Epidermal melanocyte (primary cell): ENCODE data around the gene AADACL4.
"Not testable (repeated sequence)": the region's sequence is repeated elsewhere in the genome, so short reads cannot be mapped to it uniquely, and the experiment has no call there.

Source experiments
- DNase-seq: peaks from one replicate; pipeline ENCODE4 v3.0.0; 2011; ENCODE audit warnings: low spot score; ENCODE audit not compliant: insufficient read length

Gene AADACL4

DNA sequence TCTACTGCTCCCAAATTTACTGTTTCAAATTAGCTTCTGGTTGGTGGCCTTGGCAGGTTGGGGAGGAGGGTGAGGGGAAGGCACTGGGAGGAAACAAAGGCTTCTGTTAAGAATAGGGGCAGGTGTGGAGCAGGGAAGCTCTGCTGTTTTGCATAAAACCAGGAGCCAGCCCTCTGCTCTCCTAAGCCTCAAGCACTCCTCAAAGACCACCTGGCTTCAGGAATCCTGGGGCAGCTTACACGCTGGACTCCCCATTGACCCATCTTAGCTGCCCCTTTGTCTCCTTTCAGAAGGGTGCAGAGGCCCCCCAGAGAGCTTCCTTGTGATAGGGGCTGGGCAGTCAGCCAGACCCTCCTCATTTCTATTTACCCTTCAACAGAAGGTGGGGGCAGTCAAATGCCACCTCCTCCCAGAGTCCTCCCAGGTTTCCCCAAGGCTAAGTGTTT lies 14.4 kb upstream of the AADACL4 start:
- DNase-seq: no peak

DNA sequence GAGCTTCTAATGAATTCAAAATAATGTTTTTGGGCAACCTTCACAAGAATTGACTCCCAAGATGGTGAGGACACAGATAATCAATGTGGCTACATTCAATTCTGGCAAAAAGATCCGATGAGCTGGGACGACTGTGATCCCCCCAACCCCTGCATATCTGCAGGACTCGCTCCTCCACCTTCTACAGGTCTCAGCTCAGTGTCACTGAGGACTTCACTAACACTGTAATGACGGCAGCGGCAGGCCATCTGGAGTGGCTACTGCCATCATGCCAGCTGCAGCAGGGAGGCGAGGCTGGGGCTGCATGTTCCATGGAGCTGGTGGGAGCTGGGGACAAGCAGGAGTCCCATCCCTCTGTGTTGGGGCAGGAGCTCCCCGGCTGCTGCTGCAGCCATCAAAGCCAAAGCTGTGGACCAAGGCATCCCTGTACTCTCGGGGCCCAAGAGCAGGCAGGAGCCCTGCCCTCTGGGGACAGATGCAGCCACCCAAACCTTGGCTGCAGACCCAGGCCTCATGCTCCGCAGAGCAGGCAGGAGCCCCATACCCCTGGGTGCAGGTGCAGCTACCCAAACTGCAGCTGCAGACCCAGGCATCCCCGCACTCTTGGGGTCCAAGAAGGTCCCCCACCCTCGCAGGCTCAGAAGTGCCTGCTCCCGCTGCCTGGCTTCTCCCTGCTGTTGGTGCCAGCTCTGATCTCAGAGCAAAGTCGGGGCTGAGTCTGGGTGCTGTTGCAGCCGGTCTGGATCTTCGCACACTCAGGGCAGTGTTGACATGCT lies 13.7 kb upstream of the AADACL4 start:
- no peak for DNase-seq

DNA sequence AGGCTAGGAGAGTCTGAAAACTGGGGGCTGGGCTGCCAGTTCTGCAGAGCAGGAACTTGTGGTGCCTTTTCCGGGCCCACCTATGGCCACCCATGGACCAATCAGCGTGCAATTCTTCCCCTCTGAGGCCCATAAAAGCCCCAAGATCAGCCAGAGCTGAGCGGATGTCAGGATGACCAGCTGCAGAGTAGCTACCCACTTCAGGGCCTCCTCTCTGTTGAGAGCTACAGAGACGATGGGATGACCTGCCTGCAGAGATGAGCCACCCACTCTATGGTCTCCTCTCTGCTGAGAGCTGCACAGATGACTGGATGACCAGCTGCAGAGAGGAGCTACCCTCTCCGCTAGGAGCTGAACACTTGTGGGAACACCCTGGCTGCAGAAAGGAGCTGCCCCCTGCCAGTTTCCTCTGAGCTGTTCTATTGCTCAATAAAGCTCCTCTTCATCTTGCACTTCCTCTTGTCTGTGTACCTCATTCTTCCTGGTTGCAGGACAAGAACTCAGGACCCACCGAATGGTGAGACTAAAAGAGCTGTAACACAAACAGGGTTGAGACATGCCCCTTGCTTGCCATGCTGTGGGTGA lies 12.8 kb upstream of the AADACL4 start:
- no peak for DNase-seq

DNA sequence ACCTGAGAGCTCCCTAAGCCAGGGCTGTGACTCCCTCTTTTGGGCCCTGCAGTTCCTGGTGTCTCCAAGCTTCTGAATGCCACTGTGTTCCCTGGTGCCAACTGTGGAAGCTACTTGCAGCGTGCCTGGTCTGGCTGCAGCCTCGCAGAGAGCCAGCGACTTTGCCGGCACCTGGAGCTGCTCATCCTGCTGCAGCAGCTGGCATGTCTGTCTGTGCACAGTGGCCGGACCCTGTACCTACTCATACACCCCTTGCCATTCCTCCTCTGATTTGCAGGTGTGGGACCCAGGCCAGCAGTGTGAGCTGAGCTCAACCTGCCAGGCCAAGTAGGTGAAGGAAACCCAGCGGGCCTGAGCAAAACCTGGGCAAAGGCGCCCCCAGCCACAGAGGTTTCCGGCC lies 12.3 kb upstream of the AADACL4 start:
- DNase-seq: no peak

DNA sequence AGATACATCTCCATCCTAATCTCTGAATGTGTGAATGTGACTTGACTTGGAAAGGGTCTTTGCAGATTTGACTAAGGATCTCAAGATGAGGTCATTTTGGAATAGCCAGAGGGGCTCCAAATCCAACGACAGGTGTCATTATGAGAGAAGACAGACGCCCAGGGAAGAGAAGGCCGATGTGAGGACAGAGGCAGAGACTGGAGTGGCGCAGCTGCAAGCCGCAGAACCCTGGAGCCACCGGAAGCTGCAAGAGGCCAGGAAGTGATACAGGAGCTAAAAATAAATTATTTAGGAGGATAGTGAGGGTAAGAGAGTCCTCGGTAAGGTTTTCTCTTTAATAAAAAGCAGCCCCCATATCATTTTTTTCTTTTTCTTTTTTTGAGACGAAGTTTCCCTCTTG lies 9.7 kb upstream of the AADACL4 start:
- no peak for DNase-seq

DNA sequence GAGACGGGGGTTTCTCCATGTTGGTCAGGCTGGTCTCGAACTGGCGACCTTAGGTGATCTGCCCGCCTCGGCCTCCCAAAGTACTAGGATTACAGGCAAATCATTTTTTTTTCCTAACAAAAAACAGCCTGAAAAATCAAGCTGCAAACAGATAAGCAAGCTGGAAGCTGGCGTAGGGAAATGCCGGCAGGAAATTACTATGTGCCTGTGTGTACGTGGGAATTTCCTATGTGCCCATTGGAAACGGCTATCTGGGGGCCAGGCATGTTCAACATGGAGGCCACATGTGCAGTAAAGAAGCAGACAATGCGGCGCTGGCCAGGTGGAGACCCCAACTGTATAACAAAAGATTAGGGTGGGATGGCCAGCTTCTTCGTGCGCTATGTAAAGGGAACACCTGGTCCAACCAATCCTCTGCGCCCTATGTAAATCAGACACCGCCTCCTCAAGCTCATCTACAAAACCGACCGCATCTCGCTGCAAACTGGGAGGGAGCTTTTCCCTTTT lies 9.1 kb upstream of the AADACL4 start:
- DNase-seq: no peak

DNA sequence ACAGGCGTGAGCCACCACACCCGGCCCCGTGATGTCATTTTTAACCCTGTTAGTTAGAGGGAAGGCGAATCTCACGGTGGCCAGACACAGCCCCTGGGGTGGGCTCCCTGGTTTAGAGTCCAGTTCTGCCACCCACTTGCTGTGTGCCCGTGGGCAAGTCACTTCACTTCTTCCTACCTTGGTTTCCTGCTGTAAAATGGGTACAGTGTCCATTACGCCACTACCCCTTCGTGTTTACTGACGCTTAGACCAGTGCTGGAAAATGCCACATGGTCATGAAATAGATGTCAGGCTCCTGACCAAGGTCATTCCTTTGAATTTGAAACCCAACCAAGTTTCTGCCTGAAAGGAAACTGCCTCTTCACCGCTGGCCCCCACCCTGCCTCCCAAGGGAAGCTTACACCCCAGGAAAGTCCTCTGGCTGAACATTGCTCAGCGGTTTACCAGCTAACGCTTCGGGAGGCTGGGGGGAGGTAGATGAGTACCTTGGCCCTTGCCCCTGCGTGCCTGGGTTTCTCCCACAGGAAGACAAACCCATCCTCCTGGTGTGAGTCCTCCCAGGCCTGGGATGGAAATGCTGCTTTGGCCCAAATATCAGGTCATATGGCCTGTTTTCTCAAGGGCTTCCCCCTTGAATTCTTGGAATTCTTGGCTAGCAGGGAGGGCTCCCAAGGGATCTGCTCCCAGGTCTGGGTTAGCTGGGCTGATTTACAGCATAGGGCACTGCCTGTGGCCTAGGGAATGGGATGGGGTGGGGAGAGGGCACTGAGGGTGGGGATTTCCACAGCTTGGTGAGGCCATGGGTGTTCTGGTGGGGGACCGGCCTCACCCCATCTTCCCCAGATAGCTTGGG lies 7.6 kb upstream of the AADACL4 start:
- no peak for DNase-seq

DNA sequence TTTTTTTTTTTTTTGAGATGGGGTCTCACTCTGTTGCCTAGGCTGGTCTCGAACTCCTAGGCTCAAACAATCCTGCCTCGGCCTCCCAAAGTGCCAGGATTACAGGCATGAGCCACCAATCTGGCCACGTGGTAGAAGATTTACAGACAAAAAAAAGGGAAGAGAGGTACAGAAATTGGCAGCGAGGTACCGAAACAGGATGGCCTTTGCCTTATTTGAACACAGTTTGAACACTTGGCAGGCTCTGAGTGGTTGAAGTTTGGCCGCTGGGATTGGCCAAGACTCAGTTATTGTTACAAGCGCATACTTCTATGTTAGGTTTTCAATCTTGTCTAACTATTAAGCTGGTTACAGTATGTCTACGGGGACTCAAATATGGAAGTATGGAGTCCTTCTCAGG lies 6.2 kb upstream of the AADACL4 start:
- no peak for DNase-seq

DNA sequence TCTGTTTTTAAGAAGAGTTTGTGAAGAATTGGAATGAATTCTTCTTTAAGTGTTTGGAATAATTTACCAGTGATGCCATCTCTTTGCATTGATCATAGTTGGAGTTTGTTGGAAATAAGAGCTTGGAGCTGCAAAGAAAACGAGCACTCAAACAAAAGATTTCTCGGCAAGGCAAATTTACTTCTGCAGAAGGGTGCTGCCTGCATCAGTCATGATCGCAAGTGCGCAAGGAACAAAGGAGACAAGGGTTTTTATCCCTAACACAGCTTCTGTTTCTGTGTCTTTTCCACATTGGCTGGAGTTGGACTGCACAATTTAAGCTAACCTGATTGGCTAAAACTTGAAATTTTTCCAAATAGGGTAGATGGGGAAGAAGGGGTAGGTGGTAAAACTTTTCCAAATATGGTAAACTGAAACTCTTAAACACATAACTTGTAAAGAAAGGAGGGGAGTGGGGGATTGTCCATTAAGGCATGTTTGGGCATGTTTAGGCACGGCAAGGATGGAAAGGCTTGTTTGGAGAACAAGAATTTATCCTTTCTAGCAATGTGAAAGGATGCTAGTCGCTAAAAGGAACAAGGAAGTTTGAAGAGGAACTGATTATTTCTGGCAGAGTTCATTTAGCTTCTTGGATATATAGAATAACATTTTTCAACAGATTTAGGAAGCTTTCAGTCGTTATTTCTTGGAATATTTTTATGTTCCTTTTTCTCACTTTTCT lies 3.5 kb upstream of the AADACL4 start:
- DNase-seq: no peak

DNA sequence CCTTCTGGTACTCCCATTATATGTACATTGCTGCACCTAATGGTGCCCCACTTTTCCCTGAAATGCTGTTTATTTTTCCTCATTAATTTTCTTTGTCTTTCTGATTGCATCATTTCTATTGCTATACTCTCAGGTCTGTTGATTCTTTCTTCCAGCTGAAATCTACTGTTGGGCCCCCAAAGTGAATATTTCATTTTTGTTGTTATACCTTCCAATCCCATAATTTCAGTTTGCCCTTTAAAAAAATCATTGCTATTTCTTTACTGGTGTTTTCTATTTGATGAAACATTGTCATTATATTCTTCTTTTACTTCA lies 3.0 kb upstream of the AADACL4 start:
- DNase-seq: no peak

DNA sequence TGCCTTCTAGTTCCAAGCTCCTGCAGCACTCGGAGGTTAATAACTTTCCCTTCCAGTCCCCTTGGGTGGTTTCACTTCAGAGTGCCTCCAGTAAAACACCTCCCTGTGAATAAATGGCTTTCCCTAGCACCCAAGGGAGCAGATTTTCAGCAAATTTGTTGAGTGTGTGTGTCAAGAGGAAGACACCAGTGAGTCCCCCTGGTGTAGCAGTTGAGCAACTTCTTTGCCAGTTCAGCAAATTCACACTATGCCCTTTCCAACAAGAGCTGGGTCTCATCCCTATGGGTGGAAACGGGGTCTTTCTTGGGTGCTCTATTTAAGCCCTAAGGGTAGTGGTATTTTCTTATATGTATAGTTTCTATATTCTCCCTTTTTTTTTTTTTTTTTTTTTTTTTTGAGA lies 806 bp upstream of the AADACL4 start:
- no peak for DNase-seq

DNA sequence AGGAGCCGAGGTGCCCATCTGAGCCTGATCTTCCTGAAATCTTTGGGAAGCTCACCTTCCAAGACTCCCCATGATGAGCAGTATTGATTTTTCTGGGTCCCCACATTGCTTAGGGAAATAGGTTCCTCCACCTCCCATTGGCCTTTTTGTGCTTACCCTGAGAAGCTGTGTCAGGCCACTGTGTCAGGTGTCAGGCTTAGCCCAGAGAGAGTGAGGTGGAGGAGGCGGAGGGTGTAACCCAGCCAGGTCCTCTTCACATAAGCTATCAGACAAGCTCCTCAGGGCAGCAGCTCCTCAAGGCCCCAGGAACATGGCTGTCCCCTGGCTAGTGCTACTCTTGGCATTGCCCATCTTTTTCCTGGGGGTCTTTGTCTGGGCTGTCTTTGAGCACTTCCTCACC lies 352 bp downstream of the AADACL4 start:
- no peak for DNase-seq

DNA sequence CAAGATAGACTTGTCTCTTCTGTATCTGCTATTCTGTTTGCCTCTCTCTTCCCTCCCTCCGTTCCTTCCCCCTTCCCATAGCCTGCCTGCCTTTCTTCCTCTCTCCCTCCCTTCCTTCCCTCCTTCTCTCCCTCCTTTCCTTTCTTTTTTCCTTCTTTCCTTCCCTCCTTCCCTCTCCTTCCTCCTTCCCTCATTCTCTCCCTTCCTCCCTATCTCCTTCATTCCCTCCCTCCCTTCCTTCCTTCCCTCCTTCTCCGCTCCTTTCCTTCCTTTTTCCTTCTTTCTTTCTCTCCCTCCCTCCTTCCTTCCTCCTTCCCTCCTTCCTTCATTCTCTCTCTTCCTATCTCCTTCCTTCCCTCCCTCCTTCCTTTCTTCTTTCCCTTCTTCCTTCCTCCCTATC lies 944 bp downstream of the AADACL4 start:
- no peak for DNase-seq

DNA sequence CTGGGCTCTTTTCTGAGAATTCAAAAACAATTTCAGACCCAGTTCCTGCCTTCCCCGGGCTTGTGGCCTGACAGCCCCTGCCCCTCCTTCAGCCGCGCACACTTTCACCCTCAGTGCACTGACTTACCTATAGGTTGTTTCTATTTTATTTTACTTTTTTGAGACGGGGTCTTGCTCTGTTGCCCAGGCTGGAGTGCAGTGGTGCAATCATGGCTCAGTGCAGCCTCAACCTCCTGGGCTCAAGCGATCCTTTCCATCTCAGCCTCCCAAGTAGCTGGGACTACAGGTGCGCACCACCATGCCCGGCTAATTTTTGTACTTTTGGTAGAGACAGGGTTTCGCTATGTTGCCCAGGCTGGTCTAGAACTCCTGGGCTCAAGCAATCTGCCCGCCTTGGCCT lies 1.5 kb downstream of the AADACL4 start:
- DNase-seq: not testable (repeated sequence)

DNA sequence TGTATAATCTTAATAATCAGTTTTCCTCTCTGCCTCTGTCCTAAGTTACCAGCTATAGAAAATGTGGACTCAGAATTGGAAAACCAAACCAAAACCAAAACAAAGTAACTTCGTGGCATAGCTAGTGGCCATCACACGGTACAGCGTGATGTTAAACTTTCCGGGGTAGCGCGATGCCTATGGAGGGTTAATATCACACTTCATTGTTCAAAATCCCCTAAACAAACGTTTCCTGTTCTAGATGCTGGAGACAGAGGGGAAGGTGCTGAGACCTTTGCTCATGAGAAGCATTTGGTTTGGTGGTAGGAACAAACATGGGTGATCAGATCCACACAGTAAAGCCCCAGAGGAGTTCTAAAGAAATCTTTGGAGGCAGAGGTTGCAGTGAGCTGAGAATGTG lies 4.9 kb downstream of the AADACL4 start:
- no peak for DNase-seq

DNA sequence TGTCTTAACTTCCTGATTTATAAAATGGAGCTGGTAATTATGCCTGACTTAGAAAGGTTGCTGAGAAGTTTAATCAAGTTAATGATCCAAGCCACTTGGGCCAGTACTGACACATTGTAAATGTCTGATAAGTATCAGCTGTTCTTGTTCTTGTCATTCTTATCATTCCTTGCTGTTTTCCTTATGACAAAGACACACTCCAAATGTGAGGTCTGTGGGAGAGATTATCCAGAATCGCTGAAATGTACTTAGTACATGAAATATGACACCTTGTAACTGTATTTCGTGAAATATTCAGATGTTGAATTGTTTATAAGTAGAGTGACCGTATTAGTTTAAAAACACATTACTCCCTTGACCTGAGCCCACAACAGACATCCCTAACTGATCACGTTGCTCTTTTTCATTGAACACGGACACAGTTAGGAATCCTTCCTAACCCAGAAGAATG lies 6.1 kb downstream of the AADACL4 start:
- no peak for DNase-seq

DNA sequence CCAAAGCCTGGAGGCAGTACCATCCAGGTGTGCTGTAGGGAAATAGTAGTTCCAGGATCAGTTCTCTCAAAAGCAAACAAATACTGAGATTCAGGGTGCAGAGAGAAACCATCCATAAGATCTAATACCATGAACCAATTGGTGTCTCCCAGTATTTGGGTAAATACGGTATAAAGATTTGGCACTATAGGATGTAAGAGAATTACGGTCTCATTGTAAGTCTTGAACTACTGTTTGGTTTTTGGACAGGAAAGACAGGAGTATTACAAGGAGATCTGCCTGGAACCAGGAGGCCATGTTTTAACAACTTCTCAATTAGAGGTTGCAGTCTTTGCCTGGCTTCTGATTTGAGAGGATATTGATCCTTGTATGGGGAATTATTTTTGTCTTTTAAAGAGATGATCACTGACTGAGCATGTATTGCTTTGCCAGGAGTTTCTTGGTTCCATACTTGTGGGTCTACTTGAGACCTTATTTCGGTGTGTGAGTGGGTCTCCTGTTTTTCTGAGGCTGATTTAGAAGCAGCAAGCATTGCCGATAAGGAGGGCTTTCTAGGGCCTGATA lies 10.2 kb downstream of the AADACL4 start:
- no peak for DNase-seq

DNA sequence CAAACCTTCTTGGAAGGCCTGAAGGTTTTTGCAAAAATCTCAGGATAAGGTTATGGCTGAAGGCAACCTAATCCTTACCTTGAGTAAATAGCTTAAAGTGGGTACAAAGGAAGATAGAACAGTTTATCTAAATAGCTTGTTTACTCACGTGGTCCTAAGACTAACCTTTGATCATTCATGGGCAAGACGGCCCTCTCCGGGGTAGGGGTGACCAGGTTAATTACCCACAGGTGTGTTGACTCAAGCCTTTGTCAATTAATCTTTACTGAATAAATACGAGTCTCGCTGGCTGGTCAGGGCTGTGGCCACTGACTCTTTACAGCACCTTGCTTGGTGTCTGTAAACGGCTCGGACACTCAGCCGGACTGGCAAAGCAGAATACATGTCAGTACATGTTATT lies 10.8 kb downstream of the AADACL4 start:
- DNase-seq: no peak

DNA sequence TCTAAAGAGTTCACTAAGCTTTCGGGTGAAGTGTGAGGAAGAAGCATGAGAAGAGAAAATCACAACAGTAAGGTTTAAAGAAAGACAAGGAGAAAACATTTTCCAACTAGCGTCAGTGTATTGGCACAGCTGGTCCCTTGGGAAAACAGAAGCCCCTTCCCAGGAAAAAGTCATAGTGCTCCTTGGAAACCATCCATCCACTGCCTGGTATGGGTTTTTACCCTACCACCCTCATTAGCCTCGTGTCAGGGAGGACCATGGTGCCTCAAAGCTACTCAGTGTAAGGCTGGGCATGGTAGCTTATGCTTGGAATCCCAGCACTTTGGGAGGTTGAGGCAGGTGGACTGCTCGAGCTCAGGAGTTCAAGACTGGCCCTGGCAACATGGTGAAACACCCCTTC lies 12.7 kb downstream of the AADACL4 start:
- no peak for DNase-seq

DNA sequence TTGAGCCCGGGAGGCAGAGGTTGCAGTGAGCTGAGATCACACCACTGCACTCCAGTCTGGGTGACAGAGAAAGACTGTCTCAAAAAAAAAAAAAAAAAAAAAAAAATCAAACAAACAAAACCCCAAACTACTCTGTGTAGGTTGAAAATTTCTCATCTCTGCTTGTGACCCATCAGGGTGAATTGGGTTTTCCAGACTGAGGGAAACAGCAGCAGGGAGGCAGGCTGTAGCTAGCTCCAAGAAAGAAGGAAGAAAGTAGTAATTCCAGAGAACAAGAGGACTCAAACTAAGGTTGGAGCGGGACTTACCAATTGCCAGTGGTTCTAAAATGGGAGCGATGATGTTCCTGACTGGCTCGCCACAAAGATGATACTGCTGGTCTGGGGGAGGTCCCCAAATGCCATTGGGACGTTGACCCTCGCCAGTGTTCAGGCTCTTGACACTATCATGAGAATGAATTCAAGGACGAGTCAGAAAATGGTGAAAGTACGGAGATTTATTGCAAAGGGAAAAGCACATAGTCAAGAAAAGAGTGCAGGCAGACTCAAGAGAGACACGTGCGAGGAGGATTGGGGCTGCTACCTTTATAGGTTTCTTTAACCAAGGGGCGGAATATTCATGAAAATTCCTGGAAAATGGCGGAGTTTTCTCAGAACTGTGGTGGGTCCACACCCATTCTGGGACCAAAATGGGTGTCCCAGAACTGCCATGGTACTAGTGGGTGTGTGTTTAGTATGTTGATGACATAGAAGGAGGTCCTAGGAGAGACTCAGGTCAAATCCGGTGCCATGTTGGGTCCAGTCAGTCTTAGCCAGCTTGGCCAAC lies 13.4 kb downstream of the AADACL4 start:
- DNase-seq: no peak
